Mononuclear cell (primary cell): ENCODE results near the gene LSAMP. TPM values are rescaled to one million over a fixed set of nuclear protein-coding genes. Genes with fewer than 3 reads are reported as not detected.
"Not testable (repeated sequence)": the region's sequence is repeated elsewhere in the genome, so short reads cannot be mapped to it uniquely, and the experiment has no call there.

ENCODE experiments used
- H3K27me3 ChIP-seq: 2 replicates; pipeline ENCODE4 v1.6.0; 2011; ENCODE audit warnings: low read length, control low read depth; ENCODE audit not compliant: insufficient read depth
- H3K4me1 ChIP-seq: 2 replicates; pipeline ENCODE4 v1.5.1; 2011; ENCODE audit warnings: mild to moderate bottlenecking, low read length, control low read depth; ENCODE audit not compliant: insufficient read depth
- H3K4me3 ChIP-seq: 2 replicates; pipeline ENCODE4 v1.5.1; 2011; ENCODE audit warnings: mild to moderate bottlenecking, low read length, moderate library complexity
- H3K9me3 ChIP-seq: 2 replicates; pipeline ENCODE4 v1.5.1; 2011; ENCODE audit warnings: low read depth, mild to moderate bottlenecking, control low read depth, low read length
- total RNA-seq: library from RNA; depleted of rRNA; stranded (reverse); fragments of >200 nt; gene quantifications from one replicate; pipeline ENCODE4 v1.2.3, GENCODE V29; 2012

LSAMP gene
- total RNA-seq, 1 donor: not detected

- peak overlapping the region; percentile 13 for H3K4me3 ChIP-seq
Measured at GRCh38 chr3:115784739-115785536, 660.3 kb downstream of the LSAMP start.

GRCh38 chr3:115783938-115784738, 661.1 kb downstream of the LSAMP start:
- H3K4me3 ChIP-seq: peak overlapping the region; percentile 43
- peaks cover 10% of the 10 kb centered on the region for H3K4me1 ChIP-seq
- H3K27me3 ChIP-seq: peaks cover 8% of the 10 kb centered on the region
- H3K9me3 ChIP-seq: no peaks in the 10 kb centered on the region

More at GRCh38 chr3:115784739-115785536, 660.3 kb downstream of the LSAMP start:
- Histone ChIP-seq H3K27me3 (peaks cover 8% of the 10 kb centered on the region), H3K4me1 (peaks cover 10% of the 10 kb centered on the region), H3K9me3 (no peaks in the 10 kb centered on the region)

- not testable (repeated sequence) for H3K9me3 ChIP-seq, H3K27me3 ChIP-seq
- H3K4me1 ChIP-seq: peaks cover 10% of the 10 kb centered on the region
- H3K4me3 ChIP-seq: peak overlapping the region; percentile 43
Measured at GRCh38 chr3:115783426-115783825, 661.9 kb downstream of the LSAMP start.

GRCh38 chr3:115779011-115779410, 666.3 kb downstream of the LSAMP start:
- no peak overlapping the region for H3K4me3 ChIP-seq
- H3K4me1 ChIP-seq: peaks cover 4% of the 10 kb centered on the region
- H3K9me3 ChIP-seq: no peaks in the 10 kb centered on the region
- peaks cover 4% of the 10 kb centered on the region for H3K27me3 ChIP-seq

GRCh38 chr3:115772951-115773350, 672.3 kb downstream of the LSAMP start:
- Histone ChIP-seq H3K27me3 (no peaks in the 10 kb centered on the region), H3K4me1 (no peaks in the 10 kb centered on the region), H3K4me3 (no peak overlapping the region), H3K9me3 (no peaks in the 10 kb centered on the region)

- Histone ChIP-seq H3K27me3 (no peaks in the 10 kb centered on the region), H3K4me1 (no peaks in the 10 kb centered on the region), H3K9me3 (no peaks in the 10 kb centered on the region), H3K4me3 (no peak overlapping the region)
Measured at GRCh38 chr3:115768661-115769060, 676.6 kb downstream of the LSAMP start.

- Histone ChIP-seq H3K9me3 (no peaks in the 10 kb centered on the region), H3K4me3 (no peak overlapping the region), H3K27me3 (no peaks in the 10 kb centered on the region), H3K4me1 (no peaks in the 10 kb centered on the region)
Measured at GRCh38 chr3:115766587-115767482, 678.5 kb downstream of the LSAMP start.

- Histone ChIP-seq H3K9me3 (no peaks in the 10 kb centered on the region), H3K4me3 (no peak overlapping the region), H3K27me3 (no peaks in the 10 kb centered on the region), H3K4me1 (no peaks in the 10 kb centered on the region)
Measured at GRCh38 chr3:115761927-115762305, 683.4 kb downstream of the LSAMP start.

- no peaks in the 10 kb centered on the region for H3K9me3 ChIP-seq
- no peak overlapping the region for H3K4me3 ChIP-seq
- no peaks in the 10 kb centered on the region for H3K27me3 ChIP-seq
- H3K4me1 ChIP-seq: no peaks in the 10 kb centered on the region
Measured at GRCh38 chr3:115760716-115761115, 684.6 kb downstream of the LSAMP start.

- H3K27me3 ChIP-seq: no peaks in the 10 kb centered on the region
- H3K4me3 ChIP-seq: no peak overlapping the region
- H3K9me3 ChIP-seq: no peaks in the 10 kb centered on the region
- H3K4me1 ChIP-seq: no peaks in the 10 kb centered on the region
Measured at GRCh38 chr3:115758076-115758763, 687.1 kb downstream of the LSAMP start.

GRCh38 chr3:115752978-115753377, 692.3 kb downstream of the LSAMP start:
- H3K9me3 ChIP-seq, H3K4me3 ChIP-seq, H3K27me3 ChIP-seq, H3K4me1 ChIP-seq: not testable (repeated sequence)
